GM12878 (cell line): ENCODE measurements around the gene ITGAV. TPM values are rescaled to one million over a fixed set of nuclear protein-coding genes. Genes with fewer than 3 reads are reported as not detected.

ENCODE experiments used
- ATAC-seq: fragments of 200-7000 bp; cut with Tn5 transposase; 3 replicates; pipeline ENCODE4 v1.9.1; 2020; ENCODE audit warnings: mild to moderate bottlenecking, moderate library complexity
- BruUV-seq: library from RNA; stranded (reverse); fragments of 400-500 nt; replicated peaks from 2 replicates; lab custom pipeline; 2021; lab: Mats Ljungman, UMichigan
- CTCF ChIA-PET: fragments of 300-600 bp; sonication (Branson Sonifier 250); formaldehyde crosslinking; extraction: SDS; loops from one replicate; lab custom pipeline; 2021; ENCODE audit warnings: inconsistent platforms; lab: Yijun Ruan, JAX
- POLR2A ChIA-PET: fragments of 350-600 bp; formaldehyde crosslinking; extraction: SDS; loops from one replicate; lab custom pipeline; 2021; ENCODE audit warnings: inconsistent platforms; lab: Charles Lee
- RAD21 ChIA-PET: fragments of 300-600 bp; sonication (Branson Sonifier 250); formaldehyde crosslinking; loops from one replicate; lab custom pipeline; 2023; ENCODE audit warnings: antibody characterized with exemption; ENCODE audit not compliant: unreplicated experiment; lab: Charles Lee
- SMC1A ChIA-PET: fragments of 300-600 bp; sonication (Branson Sonifier 250); formaldehyde crosslinking; loops from one replicate; lab custom pipeline; 2023; ENCODE audit not compliant: unreplicated experiment, uncharacterized antibody; lab: Charles Lee
- DNase-seq: peaks from one replicate; pipeline ENCODE4 v3.0.0-alpha.2; 2011; ENCODE audit warnings: low read depth, low spot score
- FAIRE-seq: peaks from 3 replicates; lab custom pipeline; 2011; peaks lifted over from hg19 to GRCh38; lab: Jason Lieb, UNC
- H2AFZ ChIP-seq: 2 replicates; pipeline ENCODE4 v1.6.0; 2011; ENCODE audit warnings: low read depth, low read length, control low read depth; ENCODE audit not compliant: control insufficient read depth
- H3K27ac ChIP-seq: 2 replicates; pipeline ENCODE4 v1.5.1; 2011; ENCODE audit warnings: control low read depth; ENCODE audit not compliant: control insufficient read depth, insufficient read depth
- H3K27me3 ChIP-seq, 2 experiments: replicated peaks in 1 of 2; 2 replicates each; pipeline versions ENCODE4 v1.6.0 to v1.6.1; 2011; ENCODE audit warnings: low read length in 1 of 2; ENCODE audit not compliant: control insufficient read depth in 2 of 2, insufficient read depth in 2 of 2
- H3K36me3 ChIP-seq, 2 experiments: 2 replicates each; pipeline ENCODE4 v1.5.1; 2011; ENCODE audit warnings: low read length in 1 of 2; ENCODE audit not compliant: control insufficient read depth in 2 of 2, insufficient read depth in 2 of 2
- H3K4me1 ChIP-seq: 2 replicates; pipeline ENCODE4 v1.6.1; 2011; ENCODE audit warnings: mild to moderate bottlenecking, low read length, moderate library complexity, mixed read lengths; ENCODE audit not compliant: control insufficient read depth, insufficient read depth
- H3K4me2 ChIP-seq: 2 replicates; pipeline ENCODE4 v1.6.0; 2011; ENCODE audit warnings: control low read depth; ENCODE audit not compliant: control insufficient read depth, insufficient read depth
- H3K4me3 ChIP-seq: fragments of 200-600 bp; sonication (generic); 2 replicates; pipeline ENCODE4 v1.5.1; 2016
- H3K79me2 ChIP-seq: 2 replicates; pipeline ENCODE4 v1.6.0; 2011; ENCODE audit warnings: low read length; ENCODE audit not compliant: control insufficient read depth, insufficient read depth
- H3K9ac ChIP-seq: 2 replicates; pipeline ENCODE4 v1.8.0; 2011; ENCODE audit warnings: low read length, control low read depth, mixed read lengths; ENCODE audit not compliant: control insufficient read depth, insufficient read depth
- H3K9me3 ChIP-seq: replicated peaks from 3 replicates; pipeline ENCODE4 v1.5.1; 2011; ENCODE audit warnings: mild to moderate bottlenecking, low read length; ENCODE audit not compliant: control insufficient read depth, insufficient read depth
- H4K20me1 ChIP-seq: 2 replicates; pipeline ENCODE4 v1.6.0; 2011; ENCODE audit not compliant: control insufficient read depth, insufficient read depth
- BHLHE40 ChIP-seq, 2 experiments: fragments of 450-650 bp in 1 of 2; IDR thresholded peaks; 2 replicates each; pipeline ENCODE4 v1.6.1; 2011 to 2017; ENCODE audit warnings: low read depth in 2 of 2, borderline replicate concordance in 1 of 2, improper control_type of control experiment in 1 of 2, low read length in 1 of 2, mild to moderate bottlenecking in 1 of 2
- CBX3 ChIP-seq: fragments of 200-600 bp; sonication (generic); IDR thresholded peaks from 2 replicates; pipeline ENCODE4 v1.6.1; 2016; ENCODE audit warnings: low read depth, borderline replicate concordance
- ESRRA ChIP-seq: IDR thresholded peaks from 2 replicates; pipeline ENCODE4 v1.6.1; 2012; ENCODE audit warnings: mild to moderate bottlenecking, low read length, improper control_type of control experiment
- ETV6 ChIP-seq, 2 experiments: fragments of 450-650 bp in 1 of 2; IDR thresholded peaks in 1 of 2; conservative IDR thresholded peaks in 1 of 2; 2 replicates each; pipeline ENCODE4 v1.6.1; 2014; ENCODE audit warnings: antibody characterized with exemption in 1 of 2, borderline replicate concordance in 1 of 2, low read depth in 1 of 2, mild to moderate bottlenecking in 1 of 2, moderate library complexity in 1 of 2
- NBN ChIP-seq: fragments of 450-650 bp; IDR thresholded peaks from 2 replicates; pipeline ENCODE4 v1.6.1; 2016
- NR2C1 ChIP-seq: fragments of 450-650 bp; IDR thresholded peaks from 2 replicates; pipeline ENCODE4 v1.6.1; 2017; ENCODE audit warnings: antibody characterized with exemption, mild to moderate bottlenecking, moderate library complexity
- PAX5 ChIP-seq: IDR thresholded peaks from 2 replicates; pipeline ENCODE4 v1.6.1; 2011; ENCODE audit warnings: low read depth, low read length, borderline replicate concordance
- RFX5 ChIP-seq: IDR thresholded peaks from 2 replicates; pipeline ENCODE4 v1.6.1; 2011; ENCODE audit warnings: low read depth, low read length, improper control_type of control experiment
- SMC3 ChIP-seq: IDR thresholded peaks from 2 replicates; pipeline ENCODE4 v1.6.1; 2011; ENCODE audit warnings: low read length, improper control_type of control experiment, borderline replicate concordance
- SPI1 ChIP-seq: IDR thresholded peaks from 2 replicates; pipeline ENCODE4 v1.6.1; 2011; ENCODE audit warnings: low read depth, mild to moderate bottlenecking, low read length, moderate library complexity, borderline replicate concordance; ENCODE audit not compliant: insufficient read depth
- SUZ12 ChIP-seq: fragments of 200-600 bp; sonication (generic); IDR thresholded peaks from one replicate; pipeline ENCODE4 v1.6.1; 2018; ENCODE audit warnings: antibody characterized with exemption, mild to moderate bottlenecking; ENCODE audit not compliant: unreplicated experiment
- TCF12 ChIP-seq: IDR thresholded peaks from 2 replicates; pipeline ENCODE4 v1.6.1; 2011; ENCODE audit warnings: low read depth, mild to moderate bottlenecking, low read length
- ZZZ3 ChIP-seq: IDR thresholded peaks from 2 replicates; pipeline ENCODE4 v1.6.1; 2011; ENCODE audit warnings: low read depth; ENCODE audit not compliant: control insufficient read depth, insufficient read length
- WGBS: methylation state at CpG from one replicate; pipeline ENCODE4 v1.1.6; 2016; ENCODE audit warnings: low lambda C conversion rate; ENCODE audit not compliant: insufficient replicate concordance, insufficient coverage; ENCODE audit errors: missing lambda C conversion rate; 5-methylcytosine and 5-hydroxymethylcytosine counted together
- in situ Hi-C: fragments of 300-500 bp; cut with MboI; formaldehyde crosslinking; loops from 9 replicates; pipeline ENCODE4 v1.14.3; 2018; ENCODE audit warnings: mixed read lengths
- intact Hi-C: fragments of 100-400 bp; cut with micrococcal nuclease; formaldehyde crosslinking; loops from one replicate; pipeline ENCODE4 v1.14.2; 2022; ENCODE audit not compliant: unreplicated experiment
- polyA plus RNA-seq, 11 experiments: library from polyadenylated mRNA; depleted of rRNA in 4 of 11; unstranded in 6 of 11; stranded (reverse) in 5 of 11; fragments of >200 nt; fragmentation: Nextera tagmentation in 4 of 11; fragmentation: Illumina TruSeq in 1 of 11; extraction: Ambion mirVana in 4 of 11; extraction: Trizol in 1 of 11; gene quantifications; 1 replicate in 1 of 11; 2 replicates in 10 of 11; pipeline versions ENCODE4 v1.2.1 to v1.2.3, GENCODE V29; 2011 to 2016; ENCODE audit warnings: inconsistent platforms in 2 of 11, missing spikeins in 2 of 11, low read depth in 1 of 11
- total RNA-seq, 4 experiments: library from RNA; depleted of rRNA in 3 of 4; stranded (reverse); fragments of >200 nt in 3 of 4; fragmentation: Illumina TruSeq in 1 of 4; extraction: Trizol in 1 of 4; gene quantifications; 2 replicates each; pipeline versions ENCODE4 v1.2.1 to v1.2.3, GENCODE V29; 2013 to 2021
- TF ChIP-seq, protein P1 (sequence below): fragments of 450-650 bp; formaldehyde crosslinking; IDR thresholded peaks from 2 replicates; pipeline ENCODE4 v1.4.0; 2022; ENCODE audit warnings: mild to moderate bottlenecking, moderate library complexity
- TF ChIP-seq, protein P2 (sequence below): IDR thresholded peaks from 2 replicates; pipeline ENCODE4 v1.6.1; 2012; ENCODE audit warnings: low read length, inconsistent platforms
- TF ChIP-seq, protein P3 (sequence below): fragments of 450-650 bp; IDR thresholded peaks from 2 replicates; pipeline ENCODE4 v1.6.1; 2014; ENCODE audit warnings: mild to moderate bottlenecking

ITGAV gene
- total and polyA plus RNA-seq, 10 of the 15 experiments (the other 5 are each of a cell fraction or from before 2014, with no cell fraction given): 2.1 to 10.8 (median 6.1) TPM

DNA sequence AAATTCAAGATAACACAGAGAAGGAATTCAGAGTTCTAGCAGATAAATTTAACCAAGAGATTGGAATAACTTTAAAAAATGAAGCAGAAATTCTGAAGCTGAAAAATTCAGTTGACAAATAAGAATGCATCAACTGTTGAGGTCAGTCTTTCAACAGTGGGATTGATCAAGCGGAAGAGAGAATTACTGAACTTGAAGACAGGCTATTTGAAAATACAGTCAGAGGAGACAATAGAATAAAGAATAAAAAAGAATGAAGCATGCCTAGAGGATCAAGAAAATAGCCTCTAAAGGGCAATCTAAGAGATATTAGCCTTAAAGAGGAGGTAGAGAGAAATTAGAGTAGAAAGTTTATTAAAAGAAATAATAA, 27.7 kb upstream of the ITGAV start:
- Histone ChIP-seq H3K36me3 (no peaks in the 10 kb centered on the region), H4K20me1 (no peaks in the 10 kb centered on the region), H3K27me3 (no peaks in the 10 kb centered on the region), H3K79me2 (no peaks in the 10 kb centered on the region), H3K27ac (no peak overlapping the region), H3K4me1 (no peaks in the 10 kb centered on the region; the same call in 1 of the 2 replicates), H2AFZ (no peak overlapping the region), H3K4me3 (no peak overlapping the region), H3K4me2 (no peak overlapping the region), H3K9me3 (no peaks in the 10 kb centered on the region), H3K9ac (no peak overlapping the region)
- RAD21 ChIA-PET: no interaction called here
- CTCF ChIA-PET: no interaction called here
- TF ChIP-seq NBN (no peak), ZZZ3 (no peak), ESRRA (no peak), ETV6 (conservative IDR thresholded peaks at IDR 0.05 in 1 of 2, IDR thresholded peaks at IDR 0.05 in 1 of 2; ENCODE audit: borderline replicate concordance in 1 of 2, low read depth in 1 of 2) (no peak), SUZ12 (no peak), SPI1 (no peak), PAX5 (no peak), CBX3 (no peak), TCF12 (no peak), SMC3 (no peak), BHLHE40 (IDR thresholded peaks at IDR 0.05; ENCODE audit: borderline replicate concordance in 1 of 2, low read depth in 2 of 2, low read length in 1 of 2) (no peak), RFX5 (no peak), NR2C1 (no peak)
- TF ChIP-seq, protein P1, sequence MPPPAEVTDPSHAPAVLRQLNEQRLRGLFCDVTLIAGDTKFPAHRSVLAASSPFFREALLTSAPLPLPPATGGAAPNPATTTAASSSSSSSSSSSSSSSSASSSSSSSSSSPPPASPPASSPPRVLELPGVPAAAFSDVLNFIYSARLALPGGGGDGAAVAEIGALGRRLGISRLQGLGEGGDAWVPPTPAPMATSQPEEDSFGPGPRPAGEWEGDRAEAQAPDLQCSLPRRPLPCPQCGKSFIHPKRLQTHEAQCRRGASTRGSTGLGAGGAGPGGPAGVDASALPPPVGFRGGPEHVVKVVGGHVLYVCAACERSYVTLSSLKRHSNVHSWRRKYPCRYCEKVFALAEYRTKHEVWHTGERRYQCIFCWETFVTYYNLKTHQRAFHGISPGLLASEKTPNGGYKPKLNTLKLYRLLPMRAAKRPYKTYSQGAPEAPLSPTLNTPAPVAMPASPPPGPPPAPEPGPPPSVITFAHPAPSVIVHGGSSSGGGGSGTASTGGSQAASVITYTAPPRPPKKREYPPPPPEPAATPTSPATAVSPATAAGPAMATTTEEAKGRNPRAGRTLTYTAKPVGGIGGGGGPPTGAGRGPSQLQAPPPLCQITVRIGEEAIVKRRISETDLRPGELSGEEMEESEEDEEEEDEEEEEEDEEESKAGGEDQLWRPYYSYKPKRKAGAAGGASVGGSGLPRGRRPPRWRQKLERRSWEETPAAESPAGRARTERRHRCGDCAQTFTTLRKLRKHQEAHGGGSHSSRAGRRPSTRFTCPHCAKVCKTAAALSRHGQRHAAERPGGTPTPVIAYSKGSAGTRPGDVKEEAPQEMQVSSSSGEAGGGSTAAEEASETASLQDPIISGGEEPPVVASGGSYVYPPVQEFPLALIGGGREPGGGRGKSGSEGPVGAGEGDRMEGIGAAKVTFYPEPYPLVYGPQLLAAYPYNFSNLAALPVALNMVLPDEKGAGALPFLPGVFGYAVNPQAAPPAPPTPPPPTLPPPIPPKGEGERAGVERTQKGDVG: no peak
- TF ChIP-seq, protein P2, sequence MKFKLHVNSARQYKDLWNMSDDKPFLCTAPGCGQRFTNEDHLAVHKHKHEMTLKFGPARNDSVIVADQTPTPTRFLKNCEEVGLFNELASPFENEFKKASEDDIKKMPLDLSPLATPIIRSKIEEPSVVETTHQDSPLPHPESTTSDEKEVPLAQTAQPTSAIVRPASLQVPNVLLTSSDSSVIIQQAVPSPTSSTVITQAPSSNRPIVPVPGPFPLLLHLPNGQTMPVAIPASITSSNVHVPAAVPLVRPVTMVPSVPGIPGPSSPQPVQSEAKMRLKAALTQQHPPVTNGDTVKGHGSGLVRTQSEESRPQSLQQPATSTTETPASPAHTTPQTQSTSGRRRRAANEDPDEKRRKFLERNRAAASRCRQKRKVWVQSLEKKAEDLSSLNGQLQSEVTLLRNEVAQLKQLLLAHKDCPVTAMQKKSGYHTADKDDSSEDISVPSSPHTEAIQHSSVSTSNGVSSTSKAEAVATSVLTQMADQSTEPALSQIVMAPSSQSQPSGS: no peak
- TF ChIP-seq, protein P3, sequence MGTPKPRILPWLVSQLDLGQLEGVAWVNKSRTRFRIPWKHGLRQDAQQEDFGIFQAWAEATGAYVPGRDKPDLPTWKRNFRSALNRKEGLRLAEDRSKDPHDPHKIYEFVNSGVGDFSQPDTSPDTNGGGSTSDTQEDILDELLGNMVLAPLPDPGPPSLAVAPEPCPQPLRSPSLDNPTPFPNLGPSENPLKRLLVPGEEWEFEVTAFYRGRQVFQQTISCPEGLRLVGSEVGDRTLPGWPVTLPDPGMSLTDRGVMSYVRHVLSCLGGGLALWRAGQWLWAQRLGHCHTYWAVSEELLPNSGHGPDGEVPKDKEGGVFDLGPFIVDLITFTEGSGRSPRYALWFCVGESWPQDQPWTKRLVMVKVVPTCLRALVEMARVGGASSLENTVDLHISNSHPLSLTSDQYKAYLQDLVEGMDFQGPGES: no peak
- in situ Hi-C loops (no loop called here), intact Hi-C loops (no loop called here)
- ATAC-seq: no peak
- DNase-seq: no peak
- 100% methylated on average over 1 of the region's 1 CpG for WGBS
- POLR2A ChIA-PET: no interaction called here
- SMC1A ChIA-PET: interaction anchor here (0.8 to 0.9 kb wide), 3 partner anchors 9 to 37 kb away, joined by 3 read pairs; no protein-coding TSS in a partner anchor
- no peak for FAIRE-seq
- BruUV-seq: no TSS peak
